ENCODE results near the gene KCNH1. TPM values are rescaled to one million over a fixed set of nuclear protein-coding genes. Genes with fewer than 3 reads are reported as not detected.

Gene KCNH1
- polyA plus RNA-seq, 1 donor from 2014 or later, result 3.9 TPM

DNA sequence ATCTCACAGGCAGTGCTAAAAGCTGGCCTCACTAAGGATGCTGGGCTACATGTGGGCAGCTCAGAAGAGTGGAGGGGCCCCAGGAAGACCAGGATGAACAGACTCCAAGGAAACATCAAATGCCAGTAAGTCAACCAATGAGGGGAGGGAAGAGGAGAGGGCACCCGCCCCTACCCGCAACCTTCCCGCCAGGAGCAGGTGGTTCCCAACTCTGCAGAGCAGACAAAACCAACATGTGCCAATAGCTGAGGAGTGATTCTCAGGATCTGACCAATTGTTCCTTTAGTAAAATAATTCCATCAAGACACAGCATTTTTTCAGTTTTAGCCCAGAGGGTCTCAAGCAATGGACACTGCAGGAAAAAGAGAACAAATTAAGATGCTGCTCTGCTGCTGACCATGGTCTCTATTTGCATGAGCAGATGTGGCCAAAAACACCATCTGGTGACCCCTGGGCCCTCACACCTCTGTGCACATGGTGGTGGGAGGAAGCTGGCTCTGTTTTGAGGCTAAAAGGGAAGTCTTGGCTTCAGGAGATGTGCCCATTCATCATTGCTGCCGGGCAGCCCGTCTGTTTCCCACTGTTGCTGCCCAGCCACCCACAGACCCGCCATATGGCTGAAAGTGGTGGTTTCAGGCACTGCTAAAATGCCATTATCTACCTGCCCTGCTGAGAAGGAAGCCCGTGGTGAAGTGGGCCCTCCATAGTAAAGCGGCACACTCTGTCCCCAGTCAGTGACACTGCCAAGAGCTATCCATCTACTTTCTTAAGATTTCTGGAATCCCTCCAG is 231.8 kb downstream of the KCNH1 start:
- no peaks in the 10 kb centered on the region for H3K27me3 ChIP-seq (ENCODE audit: insufficient read depth, low read depth, low read length)
- no peak overlapping the region for H2AFZ ChIP-seq (ENCODE audit: low read depth, low read length)
- no peaks in the 10 kb centered on the region for H3K9me3 ChIP-seq (ENCODE audit: low read length)
- no peaks in the 10 kb centered on the region for H3K9me2 ChIP-seq (ENCODE audit: insufficient read depth, low read length)
- H3K4me3 ChIP-seq (ENCODE audit: low read length), result no peak overlapping the region
- H3K36me3 ChIP-seq (ENCODE audit: insufficient read depth, low read length), result no peaks in the 10 kb centered on the region
- no peaks in the 10 kb centered on the region for H3F3A ChIP-seq (ENCODE audit: insufficient read depth, low read length, poor library complexity, severe bottlenecking)
- H3K4me2 ChIP-seq (ENCODE audit: low read length), result no peak overlapping the region
- no peak overlapping the region for H3K9ac ChIP-seq (ENCODE audit: low read length)
- no peaks in the 10 kb centered on the region for H3K79me2 ChIP-seq (replicated peaks; ENCODE audit: insufficient read depth, low read length)
- H3K27ac ChIP-seq (ENCODE audit: low read length), result no peak overlapping the region
- TF ChIP-seq TAF1 (IDR thresholded peaks at IDR 0.05; ENCODE audit: low read depth), result no peak
- no peak for TF ChIP-seq RAD21 (conservative IDR thresholded peaks at IDR 0.05)
- TF ChIP-seq, protein P1, sequence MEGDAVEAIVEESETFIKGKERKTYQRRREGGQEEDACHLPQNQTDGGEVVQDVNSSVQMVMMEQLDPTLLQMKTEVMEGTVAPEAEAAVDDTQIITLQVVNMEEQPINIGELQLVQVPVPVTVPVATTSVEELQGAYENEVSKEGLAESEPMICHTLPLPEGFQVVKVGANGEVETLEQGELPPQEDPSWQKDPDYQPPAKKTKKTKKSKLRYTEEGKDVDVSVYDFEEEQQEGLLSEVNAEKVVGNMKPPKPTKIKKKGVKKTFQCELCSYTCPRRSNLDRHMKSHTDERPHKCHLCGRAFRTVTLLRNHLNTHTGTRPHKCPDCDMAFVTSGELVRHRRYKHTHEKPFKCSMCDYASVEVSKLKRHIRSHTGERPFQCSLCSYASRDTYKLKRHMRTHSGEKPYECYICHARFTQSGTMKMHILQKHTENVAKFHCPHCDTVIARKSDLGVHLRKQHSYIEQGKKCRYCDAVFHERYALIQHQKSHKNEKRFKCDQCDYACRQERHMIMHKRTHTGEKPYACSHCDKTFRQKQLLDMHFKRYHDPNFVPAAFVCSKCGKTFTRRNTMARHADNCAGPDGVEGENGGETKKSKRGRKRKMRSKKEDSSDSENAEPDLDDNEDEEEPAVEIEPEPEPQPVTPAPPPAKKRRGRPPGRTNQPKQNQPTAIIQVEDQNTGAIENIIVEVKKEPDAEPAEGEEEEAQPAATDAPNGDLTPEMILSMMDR (IDR thresholded peaks at IDR 0.05; ENCODE audit: poor library complexity, severe bottlenecking), result no peak
- TF ChIP-seq EP300 (conservative IDR thresholded peaks at IDR 0.05; ENCODE audit: poor library complexity, severe bottlenecking), result no peak
- no peak for TF ChIP-seq SMC3 (conservative IDR thresholded peaks at IDR 0.05; ENCODE audit: poor library complexity)
- no peak for TF ChIP-seq EZH2 (IDR thresholded peaks at IDR 0.05; ENCODE audit: borderline replicate concordance, insufficient read depth, low read length, poor library complexity, severe bottlenecking)
- TF ChIP-seq MXI1 (conservative IDR thresholded peaks at IDR 0.05; ENCODE audit: poor library complexity, severe bottlenecking), result no peak
- TF ChIP-seq, protein P2, sequence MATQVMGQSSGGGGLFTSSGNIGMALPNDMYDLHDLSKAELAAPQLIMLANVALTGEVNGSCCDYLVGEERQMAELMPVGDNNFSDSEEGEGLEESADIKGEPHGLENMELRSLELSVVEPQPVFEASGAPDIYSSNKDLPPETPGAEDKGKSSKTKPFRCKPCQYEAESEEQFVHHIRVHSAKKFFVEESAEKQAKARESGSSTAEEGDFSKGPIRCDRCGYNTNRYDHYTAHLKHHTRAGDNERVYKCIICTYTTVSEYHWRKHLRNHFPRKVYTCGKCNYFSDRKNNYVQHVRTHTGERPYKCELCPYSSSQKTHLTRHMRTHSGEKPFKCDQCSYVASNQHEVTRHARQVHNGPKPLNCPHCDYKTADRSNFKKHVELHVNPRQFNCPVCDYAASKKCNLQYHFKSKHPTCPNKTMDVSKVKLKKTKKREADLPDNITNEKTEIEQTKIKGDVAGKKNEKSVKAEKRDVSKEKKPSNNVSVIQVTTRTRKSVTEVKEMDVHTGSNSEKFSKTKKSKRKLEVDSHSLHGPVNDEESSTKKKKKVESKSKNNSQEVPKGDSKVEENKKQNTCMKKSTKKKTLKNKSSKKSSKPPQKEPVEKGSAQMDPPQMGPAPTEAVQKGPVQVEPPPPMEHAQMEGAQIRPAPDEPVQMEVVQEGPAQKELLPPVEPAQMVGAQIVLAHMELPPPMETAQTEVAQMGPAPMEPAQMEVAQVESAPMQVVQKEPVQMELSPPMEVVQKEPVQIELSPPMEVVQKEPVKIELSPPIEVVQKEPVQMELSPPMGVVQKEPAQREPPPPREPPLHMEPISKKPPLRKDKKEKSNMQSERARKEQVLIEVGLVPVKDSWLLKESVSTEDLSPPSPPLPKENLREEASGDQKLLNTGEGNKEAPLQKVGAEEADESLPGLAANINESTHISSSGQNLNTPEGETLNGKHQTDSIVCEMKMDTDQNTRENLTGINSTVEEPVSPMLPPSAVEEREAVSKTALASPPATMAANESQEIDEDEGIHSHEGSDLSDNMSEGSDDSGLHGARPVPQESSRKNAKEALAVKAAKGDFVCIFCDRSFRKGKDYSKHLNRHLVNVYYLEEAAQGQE (IDR thresholded peaks at IDR 0.05; ENCODE audit: borderline replicate concordance), result no peak
- no peak for TF ChIP-seq POLR2AphosphoS5 (IDR thresholded peaks at IDR 0.05)
- H4K20me1 ChIP-seq (ENCODE audit: insufficient read depth), result no peaks in the 10 kb centered on the region

DNA sequence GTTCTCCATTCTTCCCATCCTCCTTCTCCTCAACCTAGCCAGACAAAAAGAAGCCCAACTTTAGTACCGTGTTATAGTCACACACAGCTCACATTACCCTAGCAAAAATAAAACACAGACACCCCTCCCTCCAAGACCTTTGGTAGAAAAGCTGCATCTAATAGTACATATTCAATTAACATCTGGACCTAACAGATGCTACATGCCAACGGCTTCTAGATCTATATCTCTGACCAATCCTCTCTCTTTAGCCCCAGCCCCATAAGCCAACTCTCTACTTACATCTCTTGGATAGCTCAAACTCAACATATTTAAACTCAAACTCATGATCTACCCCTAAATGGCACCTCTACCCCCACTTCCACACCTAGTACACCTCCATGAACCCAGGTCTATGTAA is 233.1 kb downstream of the KCNH1 start:
- Histone ChIP-seq H3K4me3 (ENCODE audit: low read length) (no peak overlapping the region), H3K79me2 (replicated peaks; ENCODE audit: insufficient read depth, low read length) (no peaks in the 10 kb centered on the region), H3F3A (ENCODE audit: insufficient read depth, low read length, poor library complexity, severe bottlenecking) (no peaks in the 10 kb centered on the region), H2AFZ (ENCODE audit: low read depth, low read length) (no peak overlapping the region), H3K36me3 (ENCODE audit: insufficient read depth, low read length) (no peaks in the 10 kb centered on the region), H3K4me2 (ENCODE audit: low read length) (no peak overlapping the region), H3K27me3 (ENCODE audit: insufficient read depth, low read depth, low read length) (no peaks in the 10 kb centered on the region), H3K9me2 (ENCODE audit: insufficient read depth, low read length) (no peaks in the 10 kb centered on the region), H3K27ac (ENCODE audit: low read length) (no peak overlapping the region), H3K9me3 (ENCODE audit: low read length) (no peaks in the 10 kb centered on the region), H4K20me1 (ENCODE audit: insufficient read depth) (no peaks in the 10 kb centered on the region), H3K9ac (ENCODE audit: low read length) (no peak overlapping the region)
- TF ChIP-seq, protein P2 (IDR thresholded peaks at IDR 0.05; ENCODE audit: borderline replicate concordance), result no peak
- TF ChIP-seq MXI1 (conservative IDR thresholded peaks at IDR 0.05; ENCODE audit: poor library complexity, severe bottlenecking), result no peak
- TF ChIP-seq SMC3 (conservative IDR thresholded peaks at IDR 0.05; ENCODE audit: poor library complexity), result no peak
- no peak for TF ChIP-seq EZH2 (IDR thresholded peaks at IDR 0.05; ENCODE audit: borderline replicate concordance, insufficient read depth, low read length, poor library complexity, severe bottlenecking)
- TF ChIP-seq, protein P1 (IDR thresholded peaks at IDR 0.05; ENCODE audit: poor library complexity, severe bottlenecking), result no peak
- no peak for TF ChIP-seq TAF1 (IDR thresholded peaks at IDR 0.05; ENCODE audit: low read depth)
- TF ChIP-seq RAD21 (conservative IDR thresholded peaks at IDR 0.05), result no peak
- TF ChIP-seq POLR2AphosphoS5 (IDR thresholded peaks at IDR 0.05), result no peak
- TF ChIP-seq EP300 (conservative IDR thresholded peaks at IDR 0.05; ENCODE audit: poor library complexity, severe bottlenecking), result no peak

Measured in neural cell (in vitro differentiated cells).